Measurements from ENCODE around the gene AMTN. TPM values are rescaled to one million over a fixed set of nuclear protein-coding genes. Genes with fewer than 3 reads are reported as not detected.

AMTN gene
- total and polyA plus RNA-seq, 2 donors (not counting 1 experiment from before 2014, with no cell fraction given), result not detected

DNA sequence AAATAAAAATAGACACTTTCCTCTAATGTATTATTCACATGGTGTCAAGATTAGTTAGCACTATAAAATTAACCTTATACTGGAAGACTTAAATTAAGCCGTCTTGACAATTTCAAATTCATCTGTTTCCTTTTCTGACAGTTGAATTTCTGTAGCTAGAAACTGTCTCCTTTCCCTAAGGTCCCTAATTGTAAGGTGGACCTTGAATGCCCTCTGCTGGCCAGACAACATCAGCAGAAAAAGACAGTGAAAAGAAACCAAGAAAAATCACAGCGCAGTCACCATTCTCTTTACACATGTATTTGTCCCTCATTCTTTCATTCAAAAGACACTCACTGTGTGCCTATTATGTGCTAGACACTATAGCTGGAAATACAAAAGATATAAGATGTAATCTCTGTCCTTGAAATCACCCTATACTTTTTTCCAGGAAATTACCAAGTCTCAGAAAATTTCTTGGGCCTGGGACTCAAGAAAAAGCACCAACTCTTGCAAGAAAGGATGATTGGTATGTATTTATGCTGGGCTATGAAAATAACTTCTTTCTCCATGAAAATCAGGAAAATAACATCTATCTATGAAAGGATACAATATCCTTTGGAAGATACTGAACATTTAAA lies 41.0 kb downstream of the AMTN start:
- Histone ChIP-seq H3K4me1 (ENCODE audit: control insufficient read depth, extremely low read depth, insufficient read depth, low read length) (no peaks in the 10 kb centered on the region), H3K9me3 (ENCODE audit: control insufficient read depth, insufficient read depth, low read depth, low read length) (no peaks in the 10 kb centered on the region), H4K20me1 (ENCODE audit: control insufficient read depth, extremely low read depth, insufficient read depth, low read length) (no peaks in the 10 kb centered on the region), H3K4me2 (ENCODE audit: extremely low read depth, insufficient read depth, low read length) (peak overlapping the region; percentile 61), H3K36me3 (ENCODE audit: control insufficient read depth, insufficient read depth, low read length) (no peaks in the 10 kb centered on the region), H3K9ac (ENCODE audit: insufficient read depth, low read length) (no peak overlapping the region), H3K4me3 (replicated peaks in 1 of 4; ENCODE audit: control extremely low read depth in 1 of 4, insufficient read depth in 1 of 4, low read depth in 3 of 4, low read length in 4 of 4) (no peak overlapping the region), H3K27me3 (ENCODE audit: control insufficient read depth, insufficient read depth, low read length) (no peaks in the 10 kb centered on the region), H2AFZ (ENCODE audit: low read length) (peak overlapping the region; percentile 59), H3K27ac (ENCODE audit: insufficient read depth, low read length) (no peak overlapping the region), H3K79me2 (ENCODE audit: control insufficient read depth, insufficient read depth, low read length) (no peaks in the 10 kb centered on the region)
- DNase-seq (ENCODE audit: low read depth in 2 of 2), result peak; percentile 31 to 62
- TF ChIP-seq EZH2 (IDR thresholded peaks at IDR 0.05; ENCODE audit: low read length, missing control alignments), result no peak
- TF ChIP-seq, protein P1, sequence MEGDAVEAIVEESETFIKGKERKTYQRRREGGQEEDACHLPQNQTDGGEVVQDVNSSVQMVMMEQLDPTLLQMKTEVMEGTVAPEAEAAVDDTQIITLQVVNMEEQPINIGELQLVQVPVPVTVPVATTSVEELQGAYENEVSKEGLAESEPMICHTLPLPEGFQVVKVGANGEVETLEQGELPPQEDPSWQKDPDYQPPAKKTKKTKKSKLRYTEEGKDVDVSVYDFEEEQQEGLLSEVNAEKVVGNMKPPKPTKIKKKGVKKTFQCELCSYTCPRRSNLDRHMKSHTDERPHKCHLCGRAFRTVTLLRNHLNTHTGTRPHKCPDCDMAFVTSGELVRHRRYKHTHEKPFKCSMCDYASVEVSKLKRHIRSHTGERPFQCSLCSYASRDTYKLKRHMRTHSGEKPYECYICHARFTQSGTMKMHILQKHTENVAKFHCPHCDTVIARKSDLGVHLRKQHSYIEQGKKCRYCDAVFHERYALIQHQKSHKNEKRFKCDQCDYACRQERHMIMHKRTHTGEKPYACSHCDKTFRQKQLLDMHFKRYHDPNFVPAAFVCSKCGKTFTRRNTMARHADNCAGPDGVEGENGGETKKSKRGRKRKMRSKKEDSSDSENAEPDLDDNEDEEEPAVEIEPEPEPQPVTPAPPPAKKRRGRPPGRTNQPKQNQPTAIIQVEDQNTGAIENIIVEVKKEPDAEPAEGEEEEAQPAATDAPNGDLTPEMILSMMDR (conservative IDR thresholded peaks at IDR 0.05 in 1 of 2, IDR thresholded peaks at IDR 0.05 in 1 of 2; ENCODE audit: low read depth in 1 of 2, low read length in 2 of 2), result peak; percentile 82 to 88

GRCh38 chr4:70559924-70560323 lies 41.6 kb downstream of the AMTN start:
- Histone ChIP-seq H3K27me3 (ENCODE audit: control insufficient read depth, insufficient read depth, low read length) (no peaks in the 10 kb centered on the region), H3K4me1 (ENCODE audit: control insufficient read depth, extremely low read depth, insufficient read depth, low read length) (no peaks in the 10 kb centered on the region), H3K9ac (ENCODE audit: insufficient read depth, low read length) (no peak overlapping the region), H3K4me3 (replicated peaks in 1 of 4; ENCODE audit: control extremely low read depth in 1 of 4, insufficient read depth in 1 of 4, low read depth in 3 of 4, low read length in 4 of 4) (no peak overlapping the region), H3K4me2 (ENCODE audit: extremely low read depth, insufficient read depth, low read length) (no peak overlapping the region), H3K36me3 (ENCODE audit: control insufficient read depth, insufficient read depth, low read length) (no peaks in the 10 kb centered on the region), H2AFZ (ENCODE audit: low read length) (no peak overlapping the region), H4K20me1 (ENCODE audit: control insufficient read depth, extremely low read depth, insufficient read depth, low read length) (no peaks in the 10 kb centered on the region), H3K27ac (ENCODE audit: insufficient read depth, low read length) (no peak overlapping the region), H3K9me3 (ENCODE audit: control insufficient read depth, insufficient read depth, low read depth, low read length) (no peaks in the 10 kb centered on the region), H3K79me2 (ENCODE audit: control insufficient read depth, insufficient read depth, low read length) (no peaks in the 10 kb centered on the region)
- TF ChIP-seq, protein P1 (conservative IDR thresholded peaks at IDR 0.05 in 1 of 2, IDR thresholded peaks at IDR 0.05 in 1 of 2; ENCODE audit: low read depth in 1 of 2, low read length in 2 of 2), result no peak
- no peak for TF ChIP-seq EZH2 (IDR thresholded peaks at IDR 0.05; ENCODE audit: low read length, missing control alignments)
- peak in 1 of 2 donors; percentile 9 for DNase-seq (ENCODE audit: low read depth in 2 of 2)

DNA sequence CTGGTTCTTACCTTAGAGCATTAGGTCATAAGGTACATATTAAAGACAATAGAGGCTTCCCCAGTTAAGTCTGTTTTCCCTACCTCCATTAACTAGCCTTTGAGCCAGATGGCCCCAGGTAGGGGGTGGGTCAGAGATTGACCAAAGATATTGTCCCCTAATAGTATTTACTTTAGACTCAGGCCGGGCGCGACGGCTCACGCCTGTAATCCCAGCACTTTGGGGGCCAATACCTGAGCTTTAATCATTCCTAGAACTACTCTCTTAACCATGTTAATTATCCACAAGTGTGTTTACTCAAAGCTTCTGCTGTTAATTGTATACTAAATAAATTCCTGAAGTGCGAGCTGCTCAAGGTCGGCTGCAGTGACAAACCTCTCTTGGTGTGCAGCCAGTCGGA lies 45.7 kb downstream of the AMTN start:
- Histone ChIP-seq H3K4me2 (ENCODE audit: extremely low read depth, insufficient read depth, low read length) (no peak overlapping the region), H4K20me1 (ENCODE audit: control insufficient read depth, extremely low read depth, insufficient read depth, low read length) (no peaks in the 10 kb centered on the region), H3K36me3 (ENCODE audit: control insufficient read depth, insufficient read depth, low read length) (no peaks in the 10 kb centered on the region), H3K27me3 (ENCODE audit: control insufficient read depth, insufficient read depth, low read length) (no peaks in the 10 kb centered on the region), H3K4me1 (ENCODE audit: control insufficient read depth, extremely low read depth, insufficient read depth, low read length) (no peaks in the 10 kb centered on the region), H2AFZ (ENCODE audit: low read length) (no peak overlapping the region), H3K79me2 (ENCODE audit: control insufficient read depth, insufficient read depth, low read length) (no peaks in the 10 kb centered on the region), H3K9ac (ENCODE audit: insufficient read depth, low read length) (no peak overlapping the region), H3K27ac (ENCODE audit: insufficient read depth, low read length) (no peak overlapping the region), H3K9me3 (ENCODE audit: control insufficient read depth, insufficient read depth, low read depth, low read length) (no peaks in the 10 kb centered on the region), H3K4me3 (replicated peaks in 1 of 4; ENCODE audit: control extremely low read depth in 1 of 4, insufficient read depth in 1 of 4, low read depth in 3 of 4, low read length in 4 of 4) (no peak overlapping the region)
- DNase-seq (ENCODE audit: low read depth in 2 of 2), result no peak
- TF ChIP-seq, protein P1 (conservative IDR thresholded peaks at IDR 0.05 in 1 of 2, IDR thresholded peaks at IDR 0.05 in 1 of 2; ENCODE audit: low read depth in 1 of 2, low read length in 2 of 2), result no peak
- TF ChIP-seq EZH2 (IDR thresholded peaks at IDR 0.05; ENCODE audit: low read length, missing control alignments), result no peak

Measured in fibroblast of lung (primary cell).